Activated CD8-positive, alpha-beta memory T cell treated with anti-CD3 and anti-CD28 coated beads for 36 hours (primary cell): ENCODE measurements around the gene LRCH1. TPM values are rescaled to one million over a fixed set of nuclear protein-coding genes. Genes with fewer than 3 reads are reported as not detected.

Experiments used
- CTCF ChIA-PET: fragments of 350-600 bp; sonication (Branson Sonifier 250); formaldehyde crosslinking; loops from one replicate; lab custom pipeline; 2021; ENCODE audit warnings: antibody characterized with exemption; lab: Charles Lee
- POLR2A ChIA-PET: fragments of 350-600 bp; sonication (Branson Sonifier 250); formaldehyde crosslinking; loops from one replicate; lab custom pipeline; 2021; ENCODE audit warnings: antibody characterized with exemption; lab: Charles Lee
- total RNA-seq, 2 experiments: library from RNA; stranded (reverse); gene quantifications; one replicate each; pipeline ENCODE4 v1.2.3, GENCODE V29; 2021

LRCH1 gene
- total RNA-seq, 2 experiments from 2014 or later = 16.1 to 16.5 TPM

- CTCF ChIA-PET = interaction anchor here (1.1 kb wide), 1 partner anchor 114 kb away, joined by 3 read pairs; no protein-coding TSS in a partner anchor
- POLR2A ChIA-PET = no interaction called here
These were observed 52.3 kb downstream of the LRCH1 start for GRCh38 chr13:46605076-46605824.

- ChIA-PET CTCF (no interaction called here), POLR2A (no interaction called here)
These were observed 53.0 kb downstream of the LRCH1 start for GRCh38 chr13:46605825-46606554.

- POLR2A ChIA-PET = no interaction called here
- CTCF ChIA-PET = interaction anchor here (0.7 kb wide), 1 partner anchor 7 kb away, joined by 3 read pairs; no protein-coding TSS in a partner anchor
These were observed 54.0 kb downstream of the LRCH1 start for GRCh38 chr13:46606970-46607369.

GRCh38 chr13:46607768-46608564, 55.0 kb downstream of the LRCH1 start:
- CTCF ChIA-PET = no interaction called here
- POLR2A ChIA-PET = no interaction called here

GRCh38 chr13:46609052-46609451, 56.1 kb downstream of the LRCH1 start:
- CTCF ChIA-PET = no interaction called here
- POLR2A ChIA-PET = interaction anchor here (0.5 kb wide), 1 partner anchor 38 kb away, joined by 5 read pairs; no protein-coding TSS in a partner anchor

- CTCF ChIA-PET = no interaction called here
These were observed 56.8 kb downstream of the LRCH1 start for GRCh38 chr13:46609726-46610125.

GRCh38 chr13:46612267-46612666, 59.3 kb downstream of the LRCH1 start:
- ChIA-PET POLR2A (no interaction called here), CTCF (interaction anchor here (0.6 kb wide), 1 partner anchor 24 kb away, joined by 5 read pairs; no protein-coding TSS in a partner anchor)

More at GRCh38 chr13:46609726-46610125, 56.8 kb downstream of the LRCH1 start:
- POLR2A ChIA-PET = no interaction called here

GRCh38 chr13:46613409-46614049, 60.6 kb downstream of the LRCH1 start:
- POLR2A ChIA-PET = no interaction called here
- CTCF ChIA-PET = no interaction called here

- ChIA-PET POLR2A (no interaction called here), CTCF (no interaction called here)
These were observed 61.6 kb downstream of the LRCH1 start for GRCh38 chr13:46614582-46614981.

GRCh38 chr13:46615888-46616531, 63.0 kb downstream of the LRCH1 start:
- POLR2A ChIA-PET = no interaction called here
- CTCF ChIA-PET = no interaction called here

- POLR2A ChIA-PET = no interaction called here
- CTCF ChIA-PET = no interaction called here
These were observed 64.3 kb downstream of the LRCH1 start for GRCh38 chr13:46617229-46617721.

GRCh38 chr13:46617885-46618284, 64.9 kb downstream of the LRCH1 start:
- CTCF ChIA-PET = no interaction called here
- POLR2A ChIA-PET = no interaction called here

GRCh38 chr13:46618694-46619254, 65.8 kb downstream of the LRCH1 start:
- CTCF ChIA-PET = no interaction called here

GRCh38 chr13:46620029-46620428, 67.1 kb downstream of the LRCH1 start:
- POLR2A ChIA-PET = no interaction called here
- CTCF ChIA-PET = no interaction called here

More at GRCh38 chr13:46618694-46619254, 65.8 kb downstream of the LRCH1 start:
- POLR2A ChIA-PET = no interaction called here

- ChIA-PET CTCF (interaction anchor here (0.6 kb wide), 1 partner anchor 65 kb away, joined by 3 read pairs; no protein-coding TSS in a partner anchor), POLR2A (no interaction called here)
These were observed 67.5 kb downstream of the LRCH1 start for GRCh38 chr13:46620471-46620870.

GRCh38 chr13:46621133-46621532, 68.2 kb downstream of the LRCH1 start:
- ChIA-PET CTCF (interaction anchor here (0.6 kb wide), 1 partner anchor 65 kb away, joined by 3 read pairs; no protein-coding TSS in a partner anchor), POLR2A (no interaction called here)

GRCh38 chr13:46621792-46622629, 69.0 kb downstream of the LRCH1 start:
- CTCF ChIA-PET = no interaction called here

More at GRCh38 chr13:46621792-46622629, 69.0 kb downstream of the LRCH1 start:
- POLR2A ChIA-PET = no interaction called here
